Esophagus squamous epithelium (tissue), 4 donors: ENCODE measurements around the gene MS4A6A.

ENCODE experiments used
- CTCF ChIP-seq, 6 experiments: fragments of 450-650 bp in 4 of 6; fragments of 200-600 bp in 2 of 6; sonication (generic) in 2 of 6; IDR thresholded peaks; one replicate each; pipeline ENCODE4 v1.5.1; 2016 to 2019; ENCODE audit warnings: antibody characterized with exemption in 6 of 6, mild to moderate bottlenecking in 4 of 6, moderate library complexity in 4 of 6
- POLR2A ChIP-seq, 4 donors: fragments of 450-650 bp; IDR thresholded peaks; one replicate each; pipeline ENCODE4 v1.6.1; 2017; ENCODE audit warnings: antibody characterized with exemption in 4 of 4, mild to moderate bottlenecking in 4 of 4, moderate library complexity in 3 of 4

- TF ChIP-seq POLR2A (IDR thresholded peaks at IDR 0.05), result no peak
- TF ChIP-seq CTCF (IDR thresholded peaks at IDR 0.05), result no peak
Observed at GRCh38 chr11:60197442-60197841, 14.6 kb upstream of the MS4A6A start.
